ENCODE measurements around the gene PIWIL4. TPM values are rescaled to one million over a fixed set of nuclear protein-coding genes. Genes with fewer than 3 reads are reported as not detected.

The PIWIL4 gene
- polyA plus RNA-seq, 1 donor from 2014 or later, result 1.3 TPM

- H3K9ac ChIP-seq (ENCODE audit: low read length), result no peak overlapping the region
- H2AFZ ChIP-seq (ENCODE audit: low read depth, low read length), result no peak overlapping the region
- TF ChIP-seq EZH2 (IDR thresholded peaks at IDR 0.05; ENCODE audit: borderline replicate concordance, insufficient read depth, low read length, poor library complexity, severe bottlenecking) (no peak), POLR2AphosphoS5 (IDR thresholded peaks at IDR 0.05) (no peak), SMC3 (conservative IDR thresholded peaks at IDR 0.05; ENCODE audit: poor library complexity) (no peak), CTCF (IDR thresholded peaks at IDR 0.05; ENCODE audit: poor library complexity, severe bottlenecking) (no peak), REST (IDR thresholded peaks at IDR 0.05; ENCODE audit: borderline replicate concordance) (no peak), RAD21 (conservative IDR thresholded peaks at IDR 0.05) (no peak), TAF1 (IDR thresholded peaks at IDR 0.05; ENCODE audit: low read depth) (no peak), EP300 (conservative IDR thresholded peaks at IDR 0.05; ENCODE audit: poor library complexity, severe bottlenecking) (no peak), MXI1 (conservative IDR thresholded peaks at IDR 0.05; ENCODE audit: poor library complexity, severe bottlenecking) (no peak)
- H4K20me1 ChIP-seq (ENCODE audit: insufficient read depth), result no peaks in the 10 kb centered on the region
- no peak overlapping the region for H3K4me3 ChIP-seq (ENCODE audit: low read length)
- H3K9me3 ChIP-seq (ENCODE audit: low read length), result no peaks in the 10 kb centered on the region
- no peaks in the 10 kb centered on the region for H3K27me3 ChIP-seq (ENCODE audit: insufficient read depth, low read depth, low read length)
- no peak overlapping the region for H3K4me2 ChIP-seq (ENCODE audit: low read length)
- no peaks in the 10 kb centered on the region for H3K9me2 ChIP-seq (ENCODE audit: insufficient read depth, low read length)
- no peaks in the 10 kb centered on the region for H3K79me2 ChIP-seq (replicated peaks; ENCODE audit: insufficient read depth, low read length)
- H3K27ac ChIP-seq (ENCODE audit: low read length), result no peak overlapping the region
- H3K36me3 ChIP-seq (ENCODE audit: insufficient read depth, low read length), result no peaks in the 10 kb centered on the region
- H3F3A ChIP-seq (ENCODE audit: insufficient read depth, low read length, poor library complexity, severe bottlenecking), result no peaks in the 10 kb centered on the region
Measured at GRCh38 chr11:94662065-94662779, 95.1 kb downstream of the PIWIL4 start.

GRCh38 chr11:94662846-94663390 lies 95.8 kb downstream of the PIWIL4 start:
- Histone ChIP-seq H3K36me3 (ENCODE audit: insufficient read depth, low read length) (no peaks in the 10 kb centered on the region), H3F3A (ENCODE audit: insufficient read depth, low read length, poor library complexity, severe bottlenecking) (no peaks in the 10 kb centered on the region), H3K9me3 (ENCODE audit: low read length) (no peaks in the 10 kb centered on the region), H3K27me3 (ENCODE audit: insufficient read depth, low read depth, low read length) (no peaks in the 10 kb centered on the region), H4K20me1 (ENCODE audit: insufficient read depth) (no peaks in the 10 kb centered on the region), H3K9ac (ENCODE audit: low read length) (no peak overlapping the region), H3K79me2 (replicated peaks; ENCODE audit: insufficient read depth, low read length) (no peaks in the 10 kb centered on the region), H3K4me2 (ENCODE audit: low read length) (no peak overlapping the region), H3K4me3 (ENCODE audit: low read length) (no peak overlapping the region), H3K9me2 (ENCODE audit: insufficient read depth, low read length) (no peaks in the 10 kb centered on the region), H3K27ac (ENCODE audit: low read length) (no peak overlapping the region), H2AFZ (ENCODE audit: low read depth, low read length) (no peak overlapping the region)
- no peak for TF ChIP-seq EZH2 (IDR thresholded peaks at IDR 0.05; ENCODE audit: borderline replicate concordance, insufficient read depth, low read length, poor library complexity, severe bottlenecking)
- TF ChIP-seq POLR2AphosphoS5 (IDR thresholded peaks at IDR 0.05), result no peak
- no peak for TF ChIP-seq RAD21 (conservative IDR thresholded peaks at IDR 0.05)
